Uterus (tissue), 2 donors: ENCODE results near the gene RHBDD2.

Experiments
- POLR2A ChIP-seq, 2 donors: fragments of 450-650 bp; IDR thresholded peaks; one replicate each; pipeline ENCODE4 v1.6.1; 2016; ENCODE audit warnings: antibody characterized with exemption in 2 of 2, mild to moderate bottlenecking in 1 of 2, moderate library complexity in 1 of 2
- TF ChIP-seq, protein P1 (sequence below), 4 experiments: fragments of 200-600 bp in 2 of 4; fragments of 450-650 bp in 2 of 4; sonication (generic) in 2 of 4; IDR thresholded peaks; one replicate each; pipeline ENCODE4 v1.5.1; 2016 to 2019; ENCODE audit warnings: antibody characterized with exemption in 4 of 4, mild to moderate bottlenecking in 2 of 4, moderate library complexity in 1 of 4

DNA sequence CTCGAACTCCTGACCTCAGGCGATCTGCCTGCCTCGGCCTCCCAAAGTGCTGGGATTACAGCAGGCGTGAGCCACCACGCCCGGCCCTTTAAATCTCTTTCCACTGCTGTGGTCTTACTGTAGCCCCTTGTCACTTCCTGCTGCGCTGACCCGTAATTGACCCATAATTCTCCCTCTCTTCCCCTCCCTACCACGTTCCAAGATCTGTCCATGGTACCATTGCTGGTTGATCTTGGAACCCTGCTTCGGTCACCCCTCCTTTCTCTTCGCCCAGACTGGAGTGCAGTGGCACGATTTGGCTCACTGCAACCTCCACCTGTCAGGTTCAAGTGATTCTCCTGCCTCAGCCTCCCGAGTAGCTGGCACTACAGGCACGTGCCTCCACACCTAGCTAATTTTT lies 42.6 kb downstream of the RHBDD2 start:
- TF ChIP-seq, protein P1, sequence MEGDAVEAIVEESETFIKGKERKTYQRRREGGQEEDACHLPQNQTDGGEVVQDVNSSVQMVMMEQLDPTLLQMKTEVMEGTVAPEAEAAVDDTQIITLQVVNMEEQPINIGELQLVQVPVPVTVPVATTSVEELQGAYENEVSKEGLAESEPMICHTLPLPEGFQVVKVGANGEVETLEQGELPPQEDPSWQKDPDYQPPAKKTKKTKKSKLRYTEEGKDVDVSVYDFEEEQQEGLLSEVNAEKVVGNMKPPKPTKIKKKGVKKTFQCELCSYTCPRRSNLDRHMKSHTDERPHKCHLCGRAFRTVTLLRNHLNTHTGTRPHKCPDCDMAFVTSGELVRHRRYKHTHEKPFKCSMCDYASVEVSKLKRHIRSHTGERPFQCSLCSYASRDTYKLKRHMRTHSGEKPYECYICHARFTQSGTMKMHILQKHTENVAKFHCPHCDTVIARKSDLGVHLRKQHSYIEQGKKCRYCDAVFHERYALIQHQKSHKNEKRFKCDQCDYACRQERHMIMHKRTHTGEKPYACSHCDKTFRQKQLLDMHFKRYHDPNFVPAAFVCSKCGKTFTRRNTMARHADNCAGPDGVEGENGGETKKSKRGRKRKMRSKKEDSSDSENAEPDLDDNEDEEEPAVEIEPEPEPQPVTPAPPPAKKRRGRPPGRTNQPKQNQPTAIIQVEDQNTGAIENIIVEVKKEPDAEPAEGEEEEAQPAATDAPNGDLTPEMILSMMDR (IDR thresholded peaks at IDR 0.05): no peak
- TF ChIP-seq POLR2A (IDR thresholded peaks at IDR 0.05): no peak
